Hepatocyte (in vitro differentiated cells): Measurements from ENCODE around the gene CDK18. TPM values are rescaled to one million over a fixed set of nuclear protein-coding genes. Genes with fewer than 3 reads are reported as not detected.

ENCODE experiments used
- DNase-seq: peaks from one replicate; pipeline ENCODE4 v3.0.0-alpha.2; 2016; ENCODE audit warnings: low spot score
- H2AFZ ChIP-seq: fragments of 200-600 bp; sonication (generic); 2 replicates; pipeline ENCODE4 v1.6.0; 2016; ENCODE audit warnings: antibody characterized with exemption, mild to moderate bottlenecking
- H3K27ac ChIP-seq: fragments of 200-600 bp; sonication (generic); 2 replicates; pipeline ENCODE4 v1.5.1; 2016; ENCODE audit warnings: mild to moderate bottlenecking
- H3K27me3 ChIP-seq: fragments of 200-600 bp; sonication (generic); 2 replicates; pipeline ENCODE4 v1.6.1; 2016
- H3K36me3 ChIP-seq: fragments of 200-600 bp; sonication (generic); replicated peaks from 2 replicates; pipeline ENCODE4 v1.5.1; 2016; ENCODE audit warnings: low read depth; ENCODE audit not compliant: insufficient read depth
- H3K4me1 ChIP-seq: fragments of 200-600 bp; sonication (generic); 2 replicates; pipeline ENCODE4 v1.5.1; 2016; ENCODE audit warnings: mild to moderate bottlenecking, moderate library complexity; ENCODE audit not compliant: insufficient read depth
- H3K4me2 ChIP-seq: fragments of 200-600 bp; sonication (generic); 2 replicates; pipeline ENCODE4 v1.6.0; 2016
- H3K4me3 ChIP-seq: fragments of 200-600 bp; sonication (generic); 2 replicates; pipeline ENCODE4 v1.5.1; 2016; ENCODE audit warnings: mild to moderate bottlenecking
- H3K79me2 ChIP-seq: fragments of 200-600 bp; sonication (generic); 2 replicates; pipeline ENCODE4 v1.6.0; 2017; ENCODE audit warnings: mild to moderate bottlenecking
- H3K9me2 ChIP-seq: fragments of 200-600 bp; sonication (generic); replicated peaks from 2 replicates; pipeline ENCODE4 v1.6.0; 2017; ENCODE audit warnings: mild to moderate bottlenecking; ENCODE audit not compliant: insufficient read depth
- H3K9me3 ChIP-seq: fragments of 200-600 bp; sonication (generic); 2 replicates; pipeline ENCODE4 v1.5.1; 2016; ENCODE audit warnings: low read depth, mild to moderate bottlenecking
- H4K20me1 ChIP-seq: fragments of 200-600 bp; sonication (generic); 2 replicates; pipeline ENCODE4 v1.6.0; 2016; ENCODE audit warnings: mild to moderate bottlenecking; ENCODE audit not compliant: insufficient read depth, poor library complexity, severe bottlenecking
- EZH2 ChIP-seq: fragments of 200-600 bp; sonication (generic); IDR thresholded peaks from 2 replicates; pipeline ENCODE4 v1.6.1; 2016; ENCODE audit warnings: antibody characterized with exemption, mild to moderate bottlenecking, borderline replicate concordance
- EZH2phosphoT487 ChIP-seq: fragments of 200-600 bp; sonication (generic); IDR thresholded peaks from one replicate; pipeline ENCODE4 v1.6.1; 2018; ENCODE audit warnings: antibody characterized with exemption, mild to moderate bottlenecking, low read depth, moderate library complexity; ENCODE audit not compliant: unreplicated experiment, severe bottlenecking
- WGBS: methylation state at CpG from one replicate; pipeline ENCODE4 v1.1.6; 2016; ENCODE audit warnings: low lambda C conversion rate; ENCODE audit errors: missing lambda C conversion rate; 5-methylcytosine and 5-hydroxymethylcytosine counted together
- polyA plus RNA-seq: library from polyadenylated mRNA; unstranded; fragments of >200 nt; fragmentation: Nextera tagmentation; extraction: Ambion mirVana; gene quantifications from 2 replicates; pipeline ENCODE4 v1.2.1, GENCODE V29; 2016
- total RNA-seq: library from RNA; depleted of rRNA; stranded (reverse); fragments of >200 nt; gene quantifications from 2 replicates; pipeline ENCODE4 v1.2.3, GENCODE V29; 2014
- TF ChIP-seq, protein P1 (sequence below): fragments of 200-600 bp; sonication (generic); IDR thresholded peaks from 2 replicates; pipeline ENCODE4 v1.5.1; 2016; ENCODE audit warnings: antibody characterized with exemption, mild to moderate bottlenecking; ENCODE audit not compliant: poor library complexity

The CDK18 gene
- total and polyA plus RNA-seq, 2 experiments from 2014 or later = 8.0 to 16.7 TPM

DNA sequence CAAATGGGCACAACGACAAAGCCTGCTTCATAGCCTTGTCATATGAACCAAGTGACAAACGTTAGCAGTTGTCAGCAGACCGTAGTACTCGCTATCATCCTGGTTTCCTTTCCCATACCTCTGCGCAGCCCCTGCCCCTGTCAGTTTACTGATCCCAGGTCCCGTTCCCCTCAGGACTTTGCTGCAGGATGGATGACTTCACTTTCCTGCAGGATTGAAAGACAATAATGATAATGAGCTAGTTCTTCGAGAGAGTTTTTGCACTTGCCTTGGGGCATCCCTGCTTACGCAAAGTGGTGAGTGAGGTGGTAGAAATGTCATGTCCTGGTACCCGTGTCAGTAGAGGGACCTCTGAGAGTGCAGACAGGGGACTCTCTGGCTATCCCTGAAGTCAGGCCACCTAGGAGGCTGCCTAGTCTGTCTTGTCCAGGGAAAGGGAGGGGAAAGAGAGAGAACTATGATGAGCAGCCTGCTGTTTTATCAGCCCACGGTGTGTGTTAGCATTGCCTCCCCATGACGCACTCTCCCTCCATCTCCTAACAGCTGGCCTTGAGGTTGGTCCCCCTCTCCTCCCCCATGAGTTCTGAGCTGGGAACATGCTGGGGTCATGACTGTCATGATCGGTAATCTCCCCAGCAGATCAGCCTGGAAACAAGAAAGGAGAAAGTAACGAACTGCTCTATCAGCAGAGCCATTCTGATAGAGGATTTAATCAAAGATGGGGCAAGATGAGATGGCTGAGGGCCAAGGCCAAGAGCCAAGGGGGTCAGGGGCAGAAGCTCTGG lies 73.6 kb downstream of the CDK18 start:
- no peak overlapping the region for H3K4me3 ChIP-seq
- H2AFZ ChIP-seq = no peak overlapping the region
- no peaks in the 10 kb centered on the region for H3K9me2 ChIP-seq
- H3K79me2 ChIP-seq = no peaks in the 10 kb centered on the region
- no peak overlapping the region for H3K27ac ChIP-seq
- no peak for DNase-seq
- H3K36me3 ChIP-seq = no peaks in the 10 kb centered on the region
- H3K4me2 ChIP-seq = no peak overlapping the region
- H3K9me3 ChIP-seq = no peaks in the 10 kb centered on the region
- H4K20me1 ChIP-seq = no peaks in the 10 kb centered on the region
- H3K27me3 ChIP-seq = peaks cover 31% of the 10 kb centered on the region
- no peak for TF ChIP-seq EZH2
- TF ChIP-seq EZH2phosphoT487 = no peak
- TF ChIP-seq, protein P1, sequence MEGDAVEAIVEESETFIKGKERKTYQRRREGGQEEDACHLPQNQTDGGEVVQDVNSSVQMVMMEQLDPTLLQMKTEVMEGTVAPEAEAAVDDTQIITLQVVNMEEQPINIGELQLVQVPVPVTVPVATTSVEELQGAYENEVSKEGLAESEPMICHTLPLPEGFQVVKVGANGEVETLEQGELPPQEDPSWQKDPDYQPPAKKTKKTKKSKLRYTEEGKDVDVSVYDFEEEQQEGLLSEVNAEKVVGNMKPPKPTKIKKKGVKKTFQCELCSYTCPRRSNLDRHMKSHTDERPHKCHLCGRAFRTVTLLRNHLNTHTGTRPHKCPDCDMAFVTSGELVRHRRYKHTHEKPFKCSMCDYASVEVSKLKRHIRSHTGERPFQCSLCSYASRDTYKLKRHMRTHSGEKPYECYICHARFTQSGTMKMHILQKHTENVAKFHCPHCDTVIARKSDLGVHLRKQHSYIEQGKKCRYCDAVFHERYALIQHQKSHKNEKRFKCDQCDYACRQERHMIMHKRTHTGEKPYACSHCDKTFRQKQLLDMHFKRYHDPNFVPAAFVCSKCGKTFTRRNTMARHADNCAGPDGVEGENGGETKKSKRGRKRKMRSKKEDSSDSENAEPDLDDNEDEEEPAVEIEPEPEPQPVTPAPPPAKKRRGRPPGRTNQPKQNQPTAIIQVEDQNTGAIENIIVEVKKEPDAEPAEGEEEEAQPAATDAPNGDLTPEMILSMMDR = no peak
- WGBS = 58% methylated on average over 13 of the region's 13 CpGs
- H3K4me1 ChIP-seq = peaks cover 7% of the 10 kb centered on the region

GRCh38 chr1:205578780-205579571 lies 74.5 kb downstream of the CDK18 start:
- DNase-seq = no peak
- Histone ChIP-seq H3K4me2 (no peak overlapping the region), H3K9me3 (no peaks in the 10 kb centered on the region), H3K9me2 (no peaks in the 10 kb centered on the region), H3K4me1 (peaks cover 11% of the 10 kb centered on the region), H2AFZ (no peak overlapping the region), H4K20me1 (no peaks in the 10 kb centered on the region), H3K79me2 (no peaks in the 10 kb centered on the region), H3K27me3 (peaks cover 31% of the 10 kb centered on the region), H3K4me3 (no peak overlapping the region), H3K27ac (no peak overlapping the region), H3K36me3 (no peaks in the 10 kb centered on the region)
- TF ChIP-seq, protein P1 = no peak
- TF ChIP-seq EZH2phosphoT487 (no peak), EZH2 (no peak)
- WGBS = 72% methylated on average over 9 of the region's 9 CpGs

DNA sequence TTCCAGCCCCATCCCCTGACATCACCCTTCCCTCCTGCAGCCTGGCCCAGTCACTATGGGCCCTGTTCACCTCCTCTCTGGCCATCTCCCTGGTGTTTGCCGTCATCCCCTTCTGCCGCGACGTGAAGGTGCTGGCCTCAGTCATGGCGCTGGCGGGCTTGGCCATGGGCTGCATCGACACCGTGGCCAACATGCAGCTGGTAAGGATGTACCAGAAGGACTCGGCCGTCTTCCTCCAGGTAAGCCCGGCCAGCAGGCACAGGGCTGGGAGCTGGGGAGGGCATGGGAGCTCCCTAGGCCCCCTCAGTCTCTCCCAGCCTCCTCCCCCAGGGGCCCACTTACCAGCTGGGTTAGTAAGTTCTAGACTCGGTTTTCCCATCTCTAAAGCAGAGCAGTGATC lies 75.2 kb downstream of the CDK18 start:
- Histone ChIP-seq H3K27me3 (peaks cover 27% of the 10 kb centered on the region), H3K36me3 (no peaks in the 10 kb centered on the region), H3K4me3 (no peak overlapping the region), H3K9me2 (no peaks in the 10 kb centered on the region), H3K4me1 (peaks cover 11% of the 10 kb centered on the region), H3K4me2 (no peak overlapping the region), H3K9me3 (no peaks in the 10 kb centered on the region), H3K27ac (no peak overlapping the region), H3K79me2 (no peaks in the 10 kb centered on the region), H4K20me1 (no peaks in the 10 kb centered on the region), H2AFZ (no peak overlapping the region)
- DNase-seq = no peak
- 86% methylated on average over 12 of the region's 12 CpGs for WGBS
- TF ChIP-seq EZH2 (no peak), EZH2phosphoT487 (no peak)
